Right kidney (tissue), 1 donor: ENCODE results near the gene PRKG1.
"Not testable (repeated sequence)": the region's sequence is repeated elsewhere in the genome, so short reads cannot be mapped to it uniquely, and the experiment has no call there.

Experiments
- DNase-seq: peaks from one replicate; pipeline ENCODE4 v3.0.0-alpha.2; 2016

Gene PRKG1

DNA sequence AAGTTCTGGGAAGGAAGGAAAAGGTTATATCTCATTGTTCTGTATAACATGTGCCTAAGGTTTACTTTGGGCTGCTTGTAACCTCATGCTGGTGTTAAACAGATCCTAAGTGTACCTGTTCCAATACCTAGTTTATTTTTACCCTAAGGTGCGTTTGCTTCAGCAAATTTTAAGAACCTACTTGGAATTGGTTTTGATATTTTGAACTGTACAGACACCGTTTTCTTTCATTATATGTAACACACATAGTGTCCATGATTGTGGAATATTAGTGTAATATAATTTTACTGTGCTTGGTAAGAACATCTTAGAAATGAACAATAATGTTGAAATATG, 954.2 kb downstream of the PRKG1 start:
- DNase-seq = no peak

DNA sequence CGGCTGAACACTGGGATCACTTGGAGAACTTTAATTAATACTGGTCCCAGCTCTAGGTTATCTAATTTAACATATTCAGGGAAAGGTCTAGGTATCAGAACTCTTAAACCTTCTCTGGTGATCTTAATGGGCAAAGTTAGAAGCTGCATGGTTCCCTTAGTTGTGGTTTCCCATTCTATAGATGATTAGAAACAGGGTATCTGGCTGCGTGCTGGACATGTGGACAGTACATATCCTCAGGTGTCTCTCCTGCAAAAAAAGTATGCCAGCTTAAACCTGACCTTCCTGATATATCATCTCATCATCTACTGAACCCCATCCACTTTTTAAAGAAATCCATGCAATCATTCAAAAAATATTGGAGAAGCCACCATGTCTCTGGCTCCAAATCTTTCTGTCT, 955.3 kb downstream of the PRKG1 start:
- no peak for DNase-seq

DNA sequence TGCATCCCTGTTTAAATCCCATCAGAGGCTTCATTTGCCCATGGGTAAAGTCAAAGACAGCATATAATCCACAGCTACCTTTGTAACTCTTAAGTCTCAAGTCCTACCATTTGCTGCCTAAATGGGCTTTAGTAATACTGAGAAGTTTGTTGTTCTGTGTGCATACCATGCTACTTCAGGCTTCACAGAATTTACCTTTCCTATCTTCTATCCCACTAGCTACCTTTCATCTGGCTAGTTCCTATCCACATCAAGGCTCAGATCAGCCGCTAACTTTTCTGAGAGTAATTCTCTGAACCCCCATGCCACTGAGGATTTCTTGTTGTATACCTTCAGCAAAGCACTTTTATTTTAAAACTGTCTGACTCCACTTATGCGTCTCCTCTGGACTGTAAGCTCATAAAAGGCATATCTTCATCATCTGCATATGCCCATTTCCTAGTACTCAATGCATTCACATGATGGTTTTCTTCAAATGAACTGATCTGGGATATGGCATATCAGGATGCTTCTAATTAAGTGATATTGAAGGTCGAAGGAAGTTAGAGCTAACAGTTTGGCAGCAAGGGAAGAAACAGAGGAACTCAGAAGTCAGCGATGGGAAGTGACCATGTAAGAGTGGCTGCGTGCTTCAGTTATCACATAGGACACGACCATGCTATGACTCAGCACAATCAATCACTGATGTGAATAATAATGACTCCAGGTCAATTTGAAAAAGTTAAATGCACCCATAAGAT, 955.9 kb downstream of the PRKG1 start:
- no peak for DNase-seq

DNA sequence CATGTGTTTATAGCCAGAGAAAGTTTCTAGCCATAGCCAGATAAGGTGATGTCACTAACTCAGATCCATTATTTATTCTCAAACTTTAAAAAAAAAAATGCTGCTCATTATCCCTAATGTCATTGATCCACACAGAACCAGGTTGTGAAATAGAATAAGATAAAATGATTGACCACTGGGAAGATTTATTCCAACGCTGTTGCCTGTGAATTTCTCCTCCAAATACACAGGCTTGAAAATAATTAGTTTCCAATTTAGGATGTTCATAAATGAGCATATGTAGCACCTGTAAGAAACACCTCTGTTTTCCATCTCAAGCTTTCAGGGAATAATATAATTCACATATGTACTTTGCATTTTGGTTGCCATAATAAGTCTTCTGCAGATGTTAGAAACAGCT, 956.7 kb downstream of the PRKG1 start:
- DNase-seq = no peak

DNA sequence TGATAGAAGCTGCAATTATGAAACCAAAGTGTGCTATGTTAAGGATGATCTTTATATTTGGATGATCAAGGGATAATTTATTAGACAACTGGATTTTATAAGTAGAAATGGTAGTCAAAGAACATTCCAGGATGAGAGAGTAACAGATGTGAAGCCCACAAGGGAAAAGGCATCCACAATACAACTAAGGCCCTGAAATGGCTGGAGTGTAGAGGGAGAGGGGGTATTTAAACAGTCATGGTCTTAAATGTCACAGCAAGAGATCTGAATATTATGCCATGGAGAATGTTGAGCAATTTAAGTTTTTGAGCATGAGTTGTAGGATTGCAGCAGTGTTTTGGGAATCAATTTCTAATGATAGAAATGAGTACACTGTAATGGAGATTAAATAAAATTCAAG, 957.5 kb downstream of the PRKG1 start:
- DNase-seq = no peak

DNA sequence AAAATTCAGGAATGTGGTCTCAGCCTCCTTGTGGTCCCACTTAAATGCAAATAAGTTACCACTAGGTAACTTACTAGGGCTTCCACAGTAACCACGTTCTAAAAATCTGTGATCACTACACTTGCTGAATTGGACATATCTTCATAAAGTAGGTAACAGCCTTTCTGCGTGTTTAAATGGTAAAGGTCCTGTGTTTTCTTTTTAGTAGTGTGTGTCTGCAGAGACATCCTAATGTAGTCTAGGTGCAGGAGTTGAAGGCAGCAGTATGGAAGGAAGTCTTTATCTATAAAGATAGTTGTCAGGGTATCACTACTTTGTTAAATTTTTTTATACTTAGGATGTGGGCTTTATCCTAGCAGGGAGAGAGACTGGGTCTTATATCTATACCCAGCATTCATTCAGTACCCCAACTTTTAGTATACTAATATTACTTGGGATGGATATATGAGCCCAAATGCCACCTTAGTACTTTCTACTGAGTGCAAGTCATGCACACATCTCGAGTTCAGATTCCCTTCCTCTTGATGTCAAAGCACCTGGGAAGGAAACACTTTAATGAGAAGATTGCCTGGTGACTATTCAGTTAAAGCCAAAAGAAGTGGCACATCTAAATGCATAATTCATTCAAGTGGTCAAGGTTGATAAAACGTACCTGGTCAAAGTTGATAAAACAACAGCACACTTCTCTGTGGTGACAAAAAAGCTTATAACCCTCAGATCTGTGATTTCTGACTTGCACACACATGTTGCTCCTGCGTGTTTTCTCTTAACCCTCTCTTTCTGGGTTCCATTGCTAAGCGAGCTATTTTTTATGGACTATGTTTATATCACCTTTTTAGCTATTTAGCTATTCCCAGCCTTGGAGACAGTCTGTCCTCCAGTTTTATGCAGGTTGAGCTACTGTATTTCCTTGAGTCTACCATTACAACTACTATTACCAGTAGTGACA, 958.7 kb downstream of the PRKG1 start:
- DNase-seq = no peak

DNA sequence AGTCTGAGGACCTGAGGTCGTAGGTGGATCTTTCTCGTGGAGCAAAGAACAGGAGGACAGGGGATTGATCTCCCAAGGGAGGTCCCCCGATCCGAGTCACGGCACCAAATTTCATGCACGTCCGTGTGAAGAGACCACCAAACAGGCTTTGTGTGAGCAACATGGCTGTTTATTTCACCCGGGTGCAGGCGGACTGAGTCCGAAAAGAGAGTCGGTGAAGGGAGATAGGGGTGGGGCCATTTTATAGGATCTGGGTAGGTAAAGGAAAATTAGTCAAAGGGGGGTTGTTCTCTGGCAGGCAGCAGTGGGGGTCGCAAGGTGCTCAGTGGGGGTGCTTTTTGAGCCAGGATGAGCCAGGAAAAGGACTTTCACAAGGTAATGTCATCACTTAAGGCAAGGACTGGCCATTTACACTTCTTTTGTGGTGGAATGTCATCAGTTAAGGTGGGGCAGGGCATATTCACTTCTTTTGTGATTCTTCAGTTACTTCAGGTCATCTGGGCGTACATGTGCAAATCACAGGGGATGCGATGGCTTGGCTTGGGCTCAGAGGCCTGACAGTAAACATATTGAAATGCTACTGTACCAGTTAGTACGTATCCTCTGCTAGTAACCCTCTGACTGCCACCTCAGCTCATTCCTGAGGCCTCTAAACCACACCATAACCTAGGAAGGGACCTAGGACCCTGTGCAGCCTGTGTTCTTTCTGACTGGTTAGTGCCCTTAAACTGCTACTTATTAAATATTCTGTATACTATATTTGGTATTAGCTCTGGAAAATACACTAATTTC, 964.9 kb downstream of the PRKG1 start:
- DNase-seq = not testable (repeated sequence)

DNA sequence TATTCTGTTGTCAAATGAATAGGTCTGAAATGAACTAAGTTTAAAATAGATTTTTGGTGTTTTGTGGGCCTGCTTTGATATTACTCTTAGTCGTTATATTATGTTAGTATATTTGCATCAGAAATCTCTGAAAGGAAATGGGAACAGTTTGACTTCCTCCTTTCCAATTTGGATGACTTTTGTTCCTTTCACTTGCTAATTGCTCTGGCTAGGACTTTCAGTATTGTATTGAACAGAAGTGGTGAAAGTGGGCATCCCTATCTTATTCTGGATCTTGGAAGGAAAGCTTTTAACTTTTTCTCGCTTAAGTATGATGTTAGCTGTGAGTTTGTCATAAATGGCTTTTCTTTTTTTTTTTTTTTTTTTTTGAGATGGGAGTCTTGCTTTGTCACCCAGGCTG, 966.2 kb downstream of the PRKG1 start:
- DNase-seq = no peak

DNA sequence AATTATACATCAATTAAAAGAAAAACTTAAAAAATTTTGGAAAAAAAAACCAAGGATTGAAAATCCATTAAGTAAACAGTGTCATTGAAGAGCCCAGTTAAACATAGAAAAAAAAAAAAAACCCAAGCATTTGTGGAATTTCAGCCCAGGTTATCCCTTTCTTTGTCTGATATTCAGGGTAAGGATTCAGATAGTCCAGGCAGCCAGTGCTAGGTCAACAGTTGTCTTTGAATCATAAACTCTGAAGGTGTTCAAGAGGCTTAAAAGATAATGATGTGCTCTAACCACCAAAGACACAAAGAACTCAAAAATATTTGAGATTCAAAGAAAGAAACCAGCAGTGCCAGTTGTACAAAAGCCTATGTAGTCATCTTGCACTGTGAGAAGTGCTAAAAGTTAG, 969.5 kb downstream of the PRKG1 start:
- DNase-seq = no peak

DNA sequence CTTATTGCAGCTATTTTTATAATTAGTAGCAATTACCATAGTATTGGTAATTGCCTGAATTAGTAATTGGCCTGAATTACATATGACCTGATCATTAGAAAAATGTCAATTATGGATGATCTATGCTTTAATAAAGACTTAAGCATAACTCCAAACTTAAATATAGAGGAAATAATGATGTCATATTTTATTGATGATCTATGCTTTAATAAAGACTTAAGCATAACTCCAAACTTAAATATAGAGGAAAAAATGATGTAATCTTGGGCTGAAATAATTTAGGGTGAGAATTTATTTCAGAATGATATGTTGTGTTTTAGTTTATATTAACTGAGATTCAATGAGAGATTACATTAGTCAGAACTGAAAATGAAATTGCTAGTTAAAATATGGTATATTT, 973.8 kb downstream of the PRKG1 start:
- DNase-seq = no peak

DNA sequence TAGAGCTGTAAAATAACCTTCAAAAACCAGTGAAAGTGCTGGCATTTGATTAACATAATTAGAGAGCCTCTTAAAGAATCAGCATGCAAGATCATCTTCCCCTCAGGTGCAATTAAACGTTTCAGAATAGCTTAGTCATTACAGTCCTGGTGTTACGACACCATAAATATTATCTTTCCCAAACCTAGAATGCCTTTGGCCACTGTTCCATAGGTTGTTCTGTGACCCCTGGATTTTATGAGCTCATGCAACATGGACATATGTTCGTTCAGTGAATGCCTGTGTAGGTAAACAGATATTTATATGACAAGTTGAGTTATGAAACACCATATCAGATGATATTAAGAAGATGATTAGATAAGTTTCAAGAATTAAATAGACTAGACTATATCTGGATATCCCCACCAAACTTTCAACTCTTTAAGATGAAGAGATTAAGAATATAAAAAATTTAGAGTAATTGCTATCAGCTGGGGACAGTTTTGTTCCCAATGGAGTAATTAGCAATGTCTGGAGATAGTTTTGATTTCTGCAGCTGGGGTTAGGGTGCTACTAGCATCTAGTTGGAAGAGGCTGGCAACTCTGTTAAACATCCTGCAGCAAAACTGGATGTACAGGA, 976.3 kb downstream of the PRKG1 start:
- no peak for DNase-seq

DNA sequence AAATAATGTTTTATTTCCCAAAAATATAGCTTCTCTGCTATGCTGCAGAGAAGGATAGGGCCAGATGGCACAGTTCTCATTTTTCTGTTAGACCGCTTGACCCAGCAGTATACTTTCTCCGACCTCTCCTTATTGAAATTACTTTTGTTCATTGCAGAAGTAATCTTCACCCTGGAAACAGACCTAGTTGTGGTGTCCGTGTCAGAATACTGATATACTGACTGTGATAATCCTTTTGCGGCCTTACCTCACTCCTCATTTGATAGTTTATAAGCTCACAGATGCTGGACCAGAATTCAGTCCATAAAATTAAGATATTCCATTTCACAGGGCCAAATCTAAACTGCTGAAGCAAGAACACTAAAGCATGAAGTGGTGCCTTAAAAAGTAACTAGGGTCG, 979.2 kb downstream of the PRKG1 start:
- no peak for DNase-seq

DNA sequence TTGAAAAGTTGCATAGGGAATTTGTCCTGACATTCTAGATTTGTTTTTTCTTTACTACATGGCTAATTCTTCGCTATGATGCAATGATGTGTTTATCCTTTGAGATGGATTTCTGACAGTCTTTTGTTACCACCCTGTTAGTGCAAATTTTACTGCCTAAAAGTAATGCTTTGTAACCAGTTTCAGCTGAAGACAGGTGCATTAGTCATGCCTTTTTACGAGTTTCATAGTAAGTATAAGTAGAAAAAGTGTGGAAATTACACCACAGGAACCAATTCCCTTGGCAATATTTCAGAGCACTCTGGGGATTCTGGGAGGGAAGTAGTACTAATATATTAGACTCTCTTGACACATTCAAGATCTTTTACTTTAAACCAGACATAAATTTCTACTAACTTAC, 982.0 kb downstream of the PRKG1 start:
- no peak for DNase-seq

DNA sequence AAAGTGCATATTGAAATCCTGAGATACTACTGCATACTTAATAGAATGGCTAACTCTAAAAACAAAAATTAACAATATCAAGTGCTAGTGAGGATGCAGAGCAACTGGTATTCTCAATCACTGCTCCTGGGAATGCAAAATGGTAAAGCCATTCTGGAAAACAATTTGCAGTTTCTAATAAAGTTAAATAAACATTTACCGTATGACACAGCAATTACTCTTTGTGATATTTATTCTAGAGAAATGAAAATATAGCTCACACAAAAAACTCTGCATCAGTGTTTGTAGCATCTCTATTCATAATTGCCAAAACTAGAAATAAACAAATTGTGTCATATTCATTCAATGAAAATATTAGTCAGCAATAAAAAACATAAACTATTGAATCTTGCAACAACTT, 984.8 kb downstream of the PRKG1 start:
- no peak for DNase-seq

DNA sequence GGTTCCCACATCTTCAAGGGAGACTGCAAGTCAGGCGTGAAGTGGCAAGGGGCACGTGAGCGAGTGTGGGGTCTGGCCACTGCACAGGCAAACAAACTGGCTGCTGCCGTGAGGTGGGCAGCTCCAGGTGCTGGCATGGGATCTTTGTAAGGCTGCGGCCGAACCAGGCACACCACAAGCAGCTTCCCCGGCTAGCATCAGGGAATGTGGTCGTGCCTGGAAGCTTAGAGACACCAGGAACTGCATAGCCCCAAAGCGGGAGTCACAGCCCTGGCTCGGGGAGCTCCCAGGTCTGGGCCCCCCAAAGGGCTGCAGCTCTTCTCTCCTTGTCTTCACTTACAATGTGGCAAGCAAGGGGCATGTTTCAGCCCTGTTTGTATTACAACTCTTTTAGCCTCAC, 988.9 kb downstream of the PRKG1 start:
- DNase-seq = no peak

DNA sequence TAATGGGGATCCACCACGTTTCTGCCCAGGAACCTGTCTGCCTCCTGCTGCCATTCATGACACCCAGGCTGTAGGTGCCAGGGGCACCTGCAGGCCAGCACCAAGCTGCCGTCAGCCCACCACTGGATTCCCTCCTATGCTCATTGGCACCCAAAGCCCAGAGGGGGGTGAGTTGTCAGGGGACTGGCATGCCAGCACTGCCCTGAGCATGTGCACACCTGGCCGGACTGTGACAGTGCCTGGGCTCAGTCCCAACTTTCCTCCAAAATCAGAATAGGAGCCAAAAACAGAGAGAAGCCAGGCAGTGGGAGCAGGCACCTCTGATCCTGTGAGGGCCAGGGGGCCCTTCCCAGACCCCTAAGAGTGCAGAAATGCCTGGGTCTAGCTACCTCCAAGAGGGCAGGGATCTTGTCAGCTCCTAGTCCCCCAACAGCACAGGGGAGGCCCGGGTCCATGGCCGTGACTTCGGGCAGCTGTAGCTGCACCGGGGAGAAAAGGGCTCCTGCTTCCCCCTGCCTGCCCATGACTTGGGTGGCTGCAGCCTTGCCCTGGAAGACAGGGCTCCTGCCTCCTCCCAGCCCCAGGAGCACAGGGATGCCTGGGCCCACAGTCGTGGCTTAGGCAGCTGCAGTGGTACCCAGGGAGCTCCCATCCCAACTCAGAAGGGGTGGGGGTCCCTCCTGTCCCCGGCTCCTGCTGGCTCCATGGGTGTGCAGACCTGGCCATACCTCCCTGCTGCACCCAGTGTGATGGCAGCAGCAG, 990.0 kb downstream of the PRKG1 start:
- DNase-seq = no peak

DNA sequence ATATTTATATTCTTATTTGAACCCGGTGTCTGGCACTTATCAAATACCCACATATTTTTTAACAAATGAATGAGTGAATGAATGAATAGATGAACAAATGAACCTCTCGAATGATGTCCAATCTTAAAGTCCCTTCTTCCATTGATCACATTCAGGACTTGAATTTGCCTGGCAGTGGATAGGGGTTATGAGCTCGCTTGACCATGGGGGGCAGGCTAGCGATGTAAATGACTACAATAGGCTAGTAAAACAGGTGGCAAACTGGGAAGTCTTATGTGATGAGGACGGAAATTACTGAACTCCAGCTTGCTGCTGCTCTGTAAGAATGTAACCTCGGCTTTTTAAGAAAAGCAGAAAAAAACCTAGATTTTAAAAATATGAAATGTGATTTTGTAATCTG, 992.1 kb downstream of the PRKG1 start:
- no peak for DNase-seq

DNA sequence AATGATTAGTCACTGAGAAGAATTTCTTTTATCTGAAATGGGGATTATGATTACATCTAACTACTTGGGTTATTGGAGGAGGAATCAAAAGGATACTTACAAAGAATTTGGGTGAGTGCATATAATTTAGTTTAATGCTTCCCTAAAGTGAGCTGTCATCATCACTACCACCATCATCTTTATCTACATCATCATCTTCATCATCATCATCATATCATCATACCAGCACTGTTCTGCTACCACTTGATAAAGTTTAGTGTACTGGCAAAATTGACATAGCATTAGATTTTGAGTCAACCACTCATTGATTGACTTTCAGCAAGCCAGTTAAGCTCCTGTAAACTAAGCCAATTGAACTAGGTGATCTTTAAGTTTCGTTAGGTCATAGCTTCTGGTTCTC, 994.2 kb downstream of the PRKG1 start:
- DNase-seq = no peak

DNA sequence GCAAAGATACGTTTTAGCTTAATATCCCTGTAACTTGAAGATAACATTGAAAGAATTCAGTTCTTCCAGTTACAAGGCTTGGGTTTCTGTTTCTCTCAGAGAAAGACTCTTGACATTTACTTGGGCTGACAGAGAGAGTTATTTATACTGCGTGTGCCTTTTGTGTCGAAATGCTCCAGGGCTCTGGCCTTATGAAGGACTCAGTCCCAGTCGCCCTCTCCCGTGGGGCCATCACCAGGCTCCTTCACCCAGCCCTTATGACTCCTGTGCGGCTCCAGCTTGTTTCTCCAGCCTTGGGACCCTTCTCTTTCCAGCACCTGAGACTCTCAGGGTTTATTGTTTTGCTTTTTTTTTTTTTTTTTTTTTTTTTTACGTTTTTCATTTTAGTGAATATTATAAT, 997.5 kb downstream of the PRKG1 start:
- DNase-seq = no peak

DNA sequence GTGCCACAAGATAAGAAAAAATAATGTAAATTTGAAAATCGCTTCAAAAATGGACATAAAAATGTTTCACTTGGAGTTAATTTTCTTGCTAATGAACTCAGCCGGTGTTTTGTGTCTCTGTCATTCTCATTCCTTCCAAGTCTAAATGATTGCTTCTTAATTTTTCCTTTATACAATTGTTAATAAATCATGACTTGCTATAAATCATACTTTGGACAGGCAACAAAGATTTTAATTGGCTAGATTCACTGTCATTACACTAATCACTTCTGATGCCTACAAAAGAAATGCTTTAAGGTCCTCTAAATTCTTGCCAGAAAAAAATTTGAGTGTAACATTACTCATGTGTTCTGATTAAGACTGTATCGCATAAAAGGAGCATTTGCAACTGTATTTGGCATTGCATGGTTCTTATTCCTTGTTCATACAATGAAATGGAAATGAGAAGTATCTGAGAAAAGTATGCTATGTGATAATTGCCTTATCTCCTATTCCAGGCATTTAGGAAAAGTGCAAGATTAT, 1000.3 kb downstream of the PRKG1 start:
- DNase-seq = no peak

DNA sequence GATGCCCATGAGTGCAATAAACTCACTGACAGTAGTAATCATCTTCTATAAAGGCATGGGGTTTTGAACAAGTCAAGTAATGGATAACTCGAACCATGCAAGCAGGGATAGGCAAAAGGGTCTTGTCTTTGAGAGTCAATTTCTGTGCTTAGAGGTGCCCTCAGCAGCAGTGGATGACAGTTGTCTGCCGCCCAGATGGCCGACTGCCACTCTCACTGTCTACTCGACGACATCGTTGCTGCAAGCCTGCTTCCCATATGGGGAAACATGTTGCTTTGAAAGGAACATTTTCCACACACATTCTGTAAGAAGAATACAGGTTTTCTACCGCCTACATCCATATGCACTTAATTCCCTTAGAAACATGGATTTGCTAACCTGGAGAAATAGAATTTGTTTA, 1003.5 kb downstream of the PRKG1 start:
- no peak for DNase-seq
